Measurements from ENCODE around the gene SGSM2.
A peak's percentile ranks its signal among the peaks of the same experiment; 100 is the strongest.

The SGSM2 gene

DNA sequence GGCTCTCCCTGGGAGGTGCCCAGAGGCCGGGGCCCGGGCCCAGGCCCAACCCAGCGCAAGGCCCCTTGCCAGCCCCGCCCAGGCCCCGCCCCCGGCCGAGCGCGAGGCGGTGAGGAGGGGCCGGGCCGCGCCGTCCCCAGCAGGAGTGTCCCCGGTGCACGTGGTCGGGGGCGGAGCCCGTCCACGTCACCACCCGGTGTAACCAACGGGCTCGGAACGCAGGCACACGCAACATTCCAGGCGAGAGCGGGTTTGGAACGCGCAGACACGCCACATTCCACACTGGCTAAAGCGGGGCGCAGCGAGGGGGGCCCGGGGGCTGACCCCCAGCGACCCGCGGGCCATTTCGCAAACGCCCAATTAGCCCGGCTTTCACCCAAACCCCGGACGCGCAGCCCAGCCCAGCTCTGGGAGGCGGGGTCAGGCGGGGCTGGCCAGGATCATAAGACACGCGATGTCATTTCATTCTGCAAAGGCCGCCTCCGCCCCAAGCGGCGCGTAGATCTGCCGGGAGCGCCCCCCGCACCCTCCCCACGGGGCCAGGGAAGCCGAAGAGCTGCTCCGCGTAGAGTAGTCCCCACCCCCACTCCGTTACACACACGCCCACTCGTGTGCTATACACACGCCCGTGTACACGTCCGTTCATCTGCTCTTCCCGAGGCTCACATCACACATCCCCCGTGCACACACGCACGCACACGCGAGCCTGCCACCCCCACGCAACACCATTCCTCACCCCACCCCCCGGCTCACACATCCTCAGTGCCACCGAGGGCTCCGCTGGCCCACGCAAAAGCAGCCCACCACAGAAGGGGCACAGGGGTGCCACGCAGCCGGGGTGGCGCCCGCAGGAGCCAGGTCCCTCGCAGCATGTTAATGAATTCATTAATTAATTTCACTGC is 62.5 kb downstream of the SGSM2 start:
- DNase-seq (ENCODE audit: low read depth), result peak; percentile 88

DNA sequence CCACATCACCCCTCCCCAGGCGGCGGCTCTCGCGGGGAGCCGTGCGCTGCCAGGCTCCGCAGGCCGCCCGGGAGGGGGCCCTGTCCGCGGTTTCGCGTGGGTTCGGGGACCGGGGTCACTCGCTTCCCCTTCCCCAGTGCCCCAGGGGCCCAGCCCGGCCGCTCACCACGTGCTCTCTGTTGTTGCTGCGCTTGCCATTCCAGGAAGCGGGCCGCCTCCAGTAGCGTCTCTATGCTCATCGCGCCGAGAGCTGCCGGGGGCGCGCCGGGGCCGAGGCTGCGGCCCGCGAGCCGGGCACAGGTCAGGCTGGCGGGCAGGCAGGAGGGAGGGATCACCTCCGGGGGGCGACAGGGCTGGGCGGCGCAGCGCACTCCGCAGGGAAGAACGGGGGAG is 63.2 kb downstream of the SGSM2 start:
- DNase-seq (ENCODE audit: low read depth), result no peak

DNA sequence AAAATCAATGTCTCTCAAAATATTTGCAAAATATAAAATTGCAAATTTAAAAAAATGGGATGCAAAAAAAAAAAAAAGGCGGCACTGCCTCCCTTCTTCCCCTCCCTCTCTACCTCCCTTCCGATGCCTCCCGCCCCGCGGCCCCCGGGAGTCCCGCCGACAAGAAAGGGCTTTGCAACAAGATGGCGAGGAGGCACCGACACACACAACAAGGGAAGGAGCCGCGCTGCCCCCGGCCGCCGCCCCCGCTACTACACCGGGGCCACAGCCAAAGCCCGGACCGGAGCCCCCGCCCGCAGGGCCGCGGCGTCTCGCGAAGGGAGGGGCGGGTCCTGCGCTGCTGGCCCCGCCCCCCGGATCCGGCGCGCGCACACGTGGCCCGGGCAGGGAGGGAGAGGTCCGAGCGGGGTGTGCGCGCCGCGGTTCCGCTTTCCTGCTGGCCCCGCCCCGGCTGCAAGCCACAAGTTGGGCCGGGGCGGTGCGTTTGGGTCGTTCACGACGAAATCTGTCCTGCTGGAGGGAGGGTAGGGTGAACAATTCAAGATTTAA is 63.6 kb downstream of the SGSM2 start, which contains the start of gene MNT:
Gene MNT (minus strand): TSS at position 184 of the 549 bp plus-strand sequence. CDS start 348 bp downstream, outside the sequence.
- peak; percentile 40 for DNase-seq (ENCODE audit: low read depth)

DNA sequence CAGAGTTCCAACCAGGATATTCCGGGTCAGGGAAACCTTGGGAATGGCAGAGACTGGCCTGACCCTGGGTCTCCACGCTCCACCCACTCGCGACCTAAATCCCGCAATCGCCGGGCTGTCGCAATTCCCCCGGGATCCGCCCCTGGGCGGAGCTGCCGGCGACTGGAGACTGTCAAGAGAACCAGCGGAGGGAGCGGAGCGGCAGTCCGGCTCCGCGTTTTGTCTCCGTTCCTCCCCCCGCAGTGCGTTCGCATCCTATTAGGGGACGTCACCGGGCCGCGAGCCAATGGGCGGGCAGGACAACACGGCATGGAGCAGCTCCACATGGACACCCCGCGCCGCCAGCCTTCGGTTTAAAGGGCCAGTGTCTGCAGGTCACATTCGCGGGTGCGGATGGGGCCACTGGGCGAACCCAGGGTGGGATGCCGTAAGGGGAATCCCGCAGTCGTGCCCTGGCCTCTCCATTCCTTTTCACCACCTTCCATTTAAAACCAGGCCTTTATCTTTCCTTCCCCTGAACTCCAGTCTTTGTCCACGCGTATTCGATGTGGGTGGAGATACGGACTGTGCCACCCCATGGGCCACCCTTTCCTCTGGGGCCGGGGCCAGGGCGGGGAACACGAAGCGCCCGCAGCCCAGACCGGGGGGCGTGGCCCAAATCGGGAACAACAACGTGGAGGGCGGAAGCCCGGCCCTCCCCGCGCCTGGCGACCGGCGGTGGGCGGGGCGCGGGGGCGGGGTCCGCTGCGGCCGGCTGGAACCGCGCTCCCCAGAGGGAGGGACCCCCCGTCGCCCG is 64.3 kb downstream of the SGSM2 start:
- peak; percentile 98 for DNase-seq (ENCODE audit: low read depth)

DNA sequence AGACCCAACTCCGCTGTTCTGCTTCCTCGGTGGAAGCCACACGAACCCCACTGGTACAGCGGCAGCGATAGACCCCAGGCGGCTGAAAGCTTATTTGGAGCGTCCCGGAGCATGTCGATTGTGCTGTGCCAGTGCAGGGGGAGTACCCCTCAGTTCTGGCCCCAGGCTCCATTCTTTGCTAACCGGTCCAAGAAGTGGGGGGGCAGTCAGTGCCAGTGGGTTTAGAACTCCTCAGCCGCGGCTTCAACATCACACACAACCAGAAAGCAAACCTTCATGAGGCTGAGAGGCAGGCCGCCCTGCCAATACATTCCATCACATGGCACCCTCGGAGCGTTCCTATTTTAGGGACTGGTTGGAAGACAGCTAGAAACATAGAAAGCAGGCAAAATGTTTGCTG is 65.2 kb downstream of the SGSM2 start:
- DNase-seq (ENCODE audit: low read depth), result no peak

DNA sequence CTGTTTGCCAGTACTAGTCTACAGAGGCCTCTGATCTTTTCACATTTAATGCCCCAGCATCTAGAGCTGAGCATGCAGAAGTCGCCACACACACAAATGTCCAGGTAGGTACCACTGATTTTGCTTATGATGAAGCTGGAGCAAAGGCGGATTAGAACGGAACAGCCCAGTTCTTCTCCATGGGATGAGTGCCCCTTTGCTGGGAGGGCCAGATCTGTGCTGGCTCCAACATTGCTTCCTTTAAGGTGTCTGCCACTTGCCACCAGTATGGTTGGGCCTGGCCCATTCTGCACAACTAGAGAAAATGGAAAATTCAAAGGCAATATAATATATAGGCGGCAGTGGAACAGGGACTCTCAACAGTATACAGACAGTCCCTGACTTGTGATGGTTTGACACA is 65.7 kb downstream of the SGSM2 start:
- DNase-seq (ENCODE audit: low read depth), result no peak

DNA sequence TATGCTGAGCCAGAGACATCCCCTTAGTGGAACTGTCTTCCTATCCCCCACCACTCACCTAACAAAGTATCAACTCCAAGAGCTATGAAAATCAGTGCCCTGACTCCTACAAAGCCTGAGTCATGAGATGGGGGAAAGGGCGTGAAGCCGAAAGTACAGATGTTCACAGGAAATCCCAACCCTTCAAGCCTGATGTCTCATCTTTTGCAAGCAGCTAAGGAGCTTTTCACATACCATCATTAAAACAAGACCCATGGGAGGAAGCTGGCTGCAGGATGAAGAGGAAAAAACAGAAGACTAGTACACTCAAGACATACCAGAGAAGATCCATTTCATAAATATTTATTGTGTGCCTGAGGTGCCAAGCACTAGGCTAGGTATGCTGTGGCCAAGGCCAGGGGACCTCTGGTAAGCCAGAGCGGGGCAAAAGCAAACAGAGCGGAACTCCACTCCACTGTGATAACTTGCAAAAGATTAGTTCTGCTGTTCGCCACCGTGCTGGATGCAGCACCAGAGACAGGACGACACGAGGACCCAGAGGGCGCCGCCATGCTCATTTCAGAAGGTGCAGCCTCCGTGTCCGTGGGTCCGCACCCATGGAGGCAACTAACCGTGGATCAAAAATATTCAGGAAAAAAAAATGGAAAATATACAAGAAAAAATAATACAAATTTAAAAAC is 68.1 kb downstream of the SGSM2 start:
- DNase-seq (ENCODE audit: low read depth), result peak; percentile 93

DNA sequence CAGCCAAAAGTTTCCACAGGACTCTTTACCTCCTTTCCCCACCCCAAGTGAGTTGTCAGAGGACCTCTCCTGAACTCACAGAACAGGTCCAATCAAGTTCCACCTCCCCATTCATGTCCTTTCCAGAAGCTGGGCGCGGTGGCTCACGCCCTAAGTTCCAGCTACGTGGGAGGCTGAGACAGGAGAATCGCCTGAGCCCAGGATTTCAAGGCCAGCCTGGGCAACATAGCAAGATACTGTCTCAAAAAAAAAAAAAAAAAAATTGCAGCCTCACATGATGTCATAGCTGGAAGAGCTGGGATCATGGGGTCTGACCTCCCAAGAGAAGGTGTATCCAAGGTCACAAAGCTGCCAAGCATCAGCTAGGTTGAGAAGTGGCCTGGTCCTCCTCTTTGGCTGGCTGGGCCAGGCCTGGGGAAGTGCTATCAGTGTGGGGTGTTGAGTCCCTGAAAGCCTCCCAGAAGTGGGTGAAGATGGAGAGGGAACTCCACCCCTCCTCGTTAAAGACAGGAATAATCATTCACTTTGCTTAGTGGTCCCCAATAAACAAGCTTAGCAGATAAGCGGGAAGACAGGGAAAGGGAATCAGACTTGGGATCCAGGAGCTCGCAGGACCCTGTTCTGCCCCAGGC is 69.1 kb downstream of the SGSM2 start:
- no peak for DNase-seq (ENCODE audit: low read depth)

DNA sequence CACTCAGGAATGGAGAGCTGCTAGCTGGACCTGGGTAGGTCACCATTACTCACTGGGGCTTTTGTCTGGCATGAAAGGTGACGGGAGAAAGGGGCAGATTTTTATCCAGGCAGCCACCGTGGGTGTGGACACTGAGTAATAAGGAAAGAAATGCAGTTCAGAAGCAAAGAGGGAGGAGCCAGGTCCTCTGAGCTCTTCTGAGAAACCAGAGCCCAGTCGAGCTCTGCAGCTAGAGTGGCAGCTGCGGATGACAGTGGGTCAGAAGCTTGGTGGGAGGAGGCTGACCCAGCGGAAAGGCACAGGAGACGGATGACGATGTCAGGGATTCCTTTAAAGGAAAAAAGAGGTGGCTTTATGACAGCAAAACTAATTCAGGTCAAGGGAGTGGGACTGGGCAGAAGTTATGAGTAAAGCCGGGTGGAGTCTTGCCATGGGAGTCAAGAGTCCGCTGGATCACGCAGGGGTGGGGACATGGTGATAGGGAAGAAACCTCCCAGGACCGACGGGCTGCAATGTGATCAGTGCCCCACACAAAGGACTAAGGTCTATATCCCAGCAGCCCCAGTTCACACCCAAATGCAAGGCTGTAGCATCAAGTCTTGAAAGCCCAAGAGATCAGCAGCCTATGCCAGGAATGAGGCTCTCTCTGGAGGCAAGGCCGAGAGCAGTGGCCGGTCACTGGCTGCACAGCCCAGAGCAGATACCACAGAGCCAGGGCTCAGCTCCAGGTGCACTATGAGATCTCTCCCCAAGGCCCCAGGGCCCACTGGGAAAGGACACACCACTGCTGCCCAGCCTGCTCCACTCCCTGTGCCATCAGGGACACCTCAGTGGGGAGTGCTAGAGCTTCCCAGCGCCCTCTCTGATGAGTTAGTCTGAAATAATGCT is 69.8 kb downstream of the SGSM2 start:
- DNase-seq (ENCODE audit: low read depth), result peak; percentile 91

DNA sequence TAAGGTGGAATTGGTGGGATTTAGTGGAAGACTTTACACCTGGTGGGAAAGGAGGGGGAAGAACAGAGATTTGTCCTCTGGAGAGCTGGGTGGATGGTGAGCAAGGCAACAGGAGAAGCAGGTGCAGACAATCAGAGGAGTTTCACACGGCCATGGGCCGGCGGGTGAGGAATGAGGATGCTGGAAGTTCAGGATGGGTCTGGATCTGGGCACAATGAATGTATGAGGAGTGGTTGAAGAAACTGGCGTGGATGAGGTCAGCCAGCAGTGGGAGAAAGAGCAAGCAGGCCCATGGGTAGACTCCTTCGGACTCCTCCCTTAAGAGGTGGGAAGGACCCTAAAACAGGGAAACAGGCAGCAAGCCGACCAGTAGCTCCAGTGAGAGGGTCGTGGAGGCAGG is 73.7 kb downstream of the SGSM2 start:
- DNase-seq (ENCODE audit: low read depth), result no peak

DNA sequence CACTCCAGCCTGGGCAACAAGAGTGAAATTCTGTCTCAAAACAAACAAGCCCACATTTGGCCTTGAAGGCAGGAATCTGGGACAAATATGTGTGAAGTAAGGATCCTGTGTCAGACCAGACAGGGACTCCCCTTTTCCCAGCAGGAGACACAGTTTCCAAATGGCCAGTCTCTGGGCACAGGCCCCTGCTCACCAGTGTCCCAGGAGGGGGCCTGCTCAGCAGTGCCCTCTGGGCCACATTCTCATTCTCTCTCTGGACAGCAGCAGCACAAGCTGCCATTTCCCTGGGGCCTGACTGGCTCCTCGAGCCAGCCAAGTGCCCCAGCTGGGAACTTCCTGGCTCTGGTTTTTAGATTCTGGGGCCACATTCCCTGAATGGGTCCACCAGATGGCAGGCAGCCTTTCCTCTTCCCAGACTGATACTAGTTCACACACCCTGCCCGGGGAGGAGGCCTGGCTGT is 75.3 kb downstream of the SGSM2 start:
- DNase-seq (ENCODE audit: low read depth), result no peak

DNA sequence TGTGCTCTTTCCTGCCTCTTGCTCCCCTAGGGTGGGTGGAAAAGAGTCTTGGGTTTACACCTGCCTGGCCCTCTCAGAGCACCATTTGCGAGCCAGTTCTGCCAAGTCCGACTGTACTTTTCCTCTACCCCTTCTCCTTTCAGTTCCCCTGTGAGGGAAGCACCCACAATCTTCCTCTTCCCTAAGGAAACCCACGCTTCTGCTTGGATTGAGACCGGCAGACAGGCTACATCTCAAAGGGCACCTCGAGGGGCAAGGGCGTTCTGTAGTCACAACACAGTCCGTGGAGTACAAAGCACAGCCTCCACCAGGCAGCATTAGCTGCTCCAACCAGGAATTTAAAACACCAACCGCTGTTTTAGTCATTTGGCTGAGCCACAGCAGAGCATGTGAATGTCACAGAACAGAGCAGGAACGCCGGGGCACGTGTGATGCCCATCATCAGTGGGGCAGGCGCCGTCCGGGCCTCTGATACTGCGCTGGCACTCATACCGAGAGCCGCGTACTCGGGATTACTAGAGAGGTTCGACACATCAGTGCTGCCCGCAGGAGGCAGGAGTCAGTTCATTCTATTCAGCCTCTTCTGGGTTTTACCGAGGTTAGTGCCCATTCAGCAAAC is 77.3 kb downstream of the SGSM2 start:
- no peak for DNase-seq (ENCODE audit: low read depth)

DNA sequence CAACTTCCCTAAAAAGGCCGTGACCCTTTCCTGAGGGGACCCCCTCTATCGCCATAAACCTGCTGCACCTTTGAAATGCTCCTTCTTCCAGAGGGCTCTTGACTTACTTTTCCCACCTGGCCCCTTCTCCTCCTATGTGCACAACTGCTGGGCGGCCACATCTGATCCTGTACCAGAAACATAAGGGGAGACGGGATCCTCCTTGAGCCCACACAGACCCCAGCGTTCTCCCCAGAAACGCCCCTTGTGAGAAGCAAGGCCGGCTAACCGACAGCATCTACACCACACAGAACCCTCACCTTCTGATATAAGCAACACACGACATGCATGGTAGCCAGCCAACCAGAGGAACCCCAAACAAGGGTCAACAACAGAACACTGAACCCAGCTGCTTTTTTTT is 77.8 kb downstream of the SGSM2 start:
- DNase-seq (ENCODE audit: low read depth), result no peak

DNA sequence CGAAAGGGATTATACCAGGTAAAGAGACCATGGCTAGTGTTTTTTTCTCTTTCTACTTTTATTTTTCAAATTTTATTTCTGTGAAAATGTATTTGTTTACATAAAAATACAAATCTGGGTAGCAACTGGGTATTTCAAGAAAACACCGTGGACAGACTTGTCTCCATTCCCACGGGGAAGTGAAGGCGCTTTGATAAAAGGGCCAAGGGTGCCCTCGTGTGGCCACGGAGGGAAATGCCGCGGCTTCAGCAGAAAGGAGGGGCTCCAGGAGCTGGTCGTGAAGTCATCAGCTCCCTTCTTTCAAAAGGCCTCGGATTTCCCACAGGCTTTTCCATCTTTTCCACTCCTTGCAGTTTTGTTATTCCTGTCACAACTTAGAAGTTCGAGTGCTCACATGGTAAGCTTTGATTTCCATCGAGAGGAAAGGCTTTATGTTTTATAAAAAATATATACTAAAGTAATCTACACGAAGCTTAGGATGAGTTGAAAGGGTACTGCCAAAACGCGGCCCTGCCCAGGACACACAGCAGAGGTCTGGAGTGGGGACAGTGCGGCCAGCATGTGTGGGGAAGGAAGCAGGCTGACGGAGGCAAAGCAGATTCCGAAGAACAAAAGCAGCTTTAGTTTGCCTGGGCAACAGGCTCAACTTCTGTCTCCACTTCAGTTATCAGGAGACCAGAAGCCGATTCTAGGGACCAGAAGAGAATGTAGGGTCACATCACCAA is 78.9 kb downstream of the SGSM2 start:
- peak; percentile 64 for DNase-seq (ENCODE audit: low read depth)

DNA sequence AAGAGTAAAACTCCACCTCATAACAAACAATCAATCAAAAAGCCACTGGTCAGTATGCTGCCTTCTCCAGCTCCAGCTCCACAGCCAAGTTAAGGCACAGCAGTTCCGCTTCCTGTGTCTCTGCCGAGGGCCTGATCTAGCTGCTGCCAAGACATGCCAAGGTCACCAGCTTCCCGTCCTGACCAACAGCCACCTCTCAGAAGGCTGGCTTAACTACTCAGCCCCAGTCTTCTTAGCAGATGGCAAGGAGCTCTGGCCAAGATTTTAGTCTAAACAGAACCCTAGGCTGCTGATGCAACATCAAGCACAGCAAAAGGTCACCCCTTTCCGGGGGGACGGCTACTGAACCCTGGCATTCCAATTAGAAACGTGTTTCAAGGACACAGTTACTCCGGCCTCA is 81.3 kb downstream of the SGSM2 start:
- no peak for DNase-seq (ENCODE audit: low read depth)

DNA sequence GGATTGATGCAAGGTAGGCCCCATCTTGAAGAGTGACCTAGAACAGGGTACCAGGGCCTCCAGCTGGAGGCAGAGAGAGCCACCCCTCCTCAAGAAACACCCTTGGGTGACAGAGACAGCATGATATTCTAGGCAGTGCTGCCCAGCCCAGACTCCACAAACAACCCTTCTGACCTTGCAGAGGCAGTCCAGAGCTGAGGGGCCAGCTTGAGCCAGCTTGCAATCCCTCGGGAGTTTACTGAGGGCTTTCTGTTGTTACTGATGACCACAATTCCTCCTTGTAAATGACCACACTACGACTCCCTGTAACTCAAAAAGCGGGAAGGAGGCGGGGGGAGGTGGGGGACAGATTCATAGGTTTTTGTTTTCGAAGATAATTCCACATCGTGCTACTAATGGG is 82.2 kb downstream of the SGSM2 start:
- no peak for DNase-seq (ENCODE audit: low read depth)

DNA sequence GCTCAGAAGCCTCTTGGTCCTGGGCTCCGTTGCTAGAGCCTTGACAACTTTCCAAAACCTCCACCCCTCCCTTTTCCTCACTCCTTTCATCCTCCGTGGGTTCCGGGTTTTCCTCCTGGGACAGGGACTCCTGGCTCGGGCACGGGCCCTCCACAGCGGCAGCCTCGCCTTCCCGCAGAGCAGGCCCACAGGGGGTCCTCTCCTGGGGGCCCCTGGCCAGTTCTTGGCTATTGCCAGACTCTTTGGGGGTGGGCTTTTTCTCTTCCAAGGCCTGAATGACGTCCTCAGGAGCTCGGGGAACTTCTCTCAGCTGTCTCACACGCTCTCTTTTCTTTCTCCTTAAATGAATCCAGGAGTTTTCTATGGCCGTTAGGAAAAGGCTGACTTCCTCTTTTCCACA is 82.9 kb downstream of the SGSM2 start:
- DNase-seq (ENCODE audit: low read depth), result no peak

DNA sequence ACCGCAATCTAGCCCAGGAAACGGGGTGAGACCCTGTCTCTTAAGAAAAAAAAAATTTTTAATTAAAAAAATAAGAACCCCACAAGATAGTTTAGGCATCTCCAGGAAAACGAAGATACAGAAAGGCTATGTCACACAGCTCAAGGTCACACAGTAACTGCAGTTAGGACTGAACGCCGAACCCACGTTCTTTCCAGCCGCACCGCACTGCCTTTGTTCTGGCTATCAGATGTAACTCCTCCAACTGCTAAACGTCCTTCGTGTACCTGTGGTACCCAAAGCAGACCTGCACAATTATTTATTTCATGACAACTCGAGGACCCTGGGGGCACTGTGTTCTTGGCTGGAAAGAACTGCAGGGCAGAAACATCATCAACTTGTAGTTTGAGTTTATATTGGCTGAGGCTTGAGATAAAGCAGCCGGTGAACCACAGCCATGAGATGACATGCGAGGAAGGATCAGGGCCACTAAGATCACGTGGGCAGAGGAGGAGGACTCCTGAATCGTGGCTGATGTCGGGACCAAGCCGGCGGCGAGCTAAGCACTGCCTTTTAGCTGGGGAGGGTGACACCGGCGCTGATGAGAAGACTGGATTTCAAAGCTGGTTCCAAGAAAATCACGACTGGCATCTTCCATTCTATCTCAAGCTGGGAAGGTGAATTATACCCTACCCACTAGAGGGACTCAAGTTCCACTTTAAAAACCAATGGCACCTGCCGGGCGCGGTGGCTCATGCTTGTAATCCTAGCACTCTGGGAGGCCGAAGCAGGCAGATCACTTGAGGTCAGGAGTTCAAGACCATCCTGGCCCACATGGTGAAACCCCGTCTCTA is 84.2 kb downstream of the SGSM2 start:
- no peak for DNase-seq (ENCODE audit: low read depth)

DNA sequence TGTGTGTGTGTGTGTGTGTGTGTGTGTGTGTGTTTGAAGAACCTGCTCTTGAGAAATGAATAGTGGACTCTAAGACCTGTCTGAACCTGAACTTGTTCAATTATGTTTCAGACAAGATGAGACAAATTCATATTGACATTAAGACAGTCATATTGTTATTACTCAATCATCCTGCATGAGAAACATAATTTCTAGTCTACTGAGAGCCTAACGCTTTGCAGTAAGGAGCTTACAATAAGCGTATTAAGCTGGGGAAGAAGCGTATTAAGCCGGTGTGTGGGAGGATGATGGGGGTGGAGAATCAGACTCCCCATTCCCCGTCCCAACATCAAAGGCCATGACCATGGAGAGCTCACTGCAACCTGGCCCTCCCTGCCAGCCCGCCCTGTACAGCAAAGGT is 86.0 kb downstream of the SGSM2 start:
- no peak for DNase-seq (ENCODE audit: low read depth)
